ENCODE measurements around the gene TNIP1.

TNIP1 gene

GRCh38 chr5:151038412-151038745 is 42.5 kb downstream of the TNIP1 start:
- DNase-seq: no peak

DNA sequence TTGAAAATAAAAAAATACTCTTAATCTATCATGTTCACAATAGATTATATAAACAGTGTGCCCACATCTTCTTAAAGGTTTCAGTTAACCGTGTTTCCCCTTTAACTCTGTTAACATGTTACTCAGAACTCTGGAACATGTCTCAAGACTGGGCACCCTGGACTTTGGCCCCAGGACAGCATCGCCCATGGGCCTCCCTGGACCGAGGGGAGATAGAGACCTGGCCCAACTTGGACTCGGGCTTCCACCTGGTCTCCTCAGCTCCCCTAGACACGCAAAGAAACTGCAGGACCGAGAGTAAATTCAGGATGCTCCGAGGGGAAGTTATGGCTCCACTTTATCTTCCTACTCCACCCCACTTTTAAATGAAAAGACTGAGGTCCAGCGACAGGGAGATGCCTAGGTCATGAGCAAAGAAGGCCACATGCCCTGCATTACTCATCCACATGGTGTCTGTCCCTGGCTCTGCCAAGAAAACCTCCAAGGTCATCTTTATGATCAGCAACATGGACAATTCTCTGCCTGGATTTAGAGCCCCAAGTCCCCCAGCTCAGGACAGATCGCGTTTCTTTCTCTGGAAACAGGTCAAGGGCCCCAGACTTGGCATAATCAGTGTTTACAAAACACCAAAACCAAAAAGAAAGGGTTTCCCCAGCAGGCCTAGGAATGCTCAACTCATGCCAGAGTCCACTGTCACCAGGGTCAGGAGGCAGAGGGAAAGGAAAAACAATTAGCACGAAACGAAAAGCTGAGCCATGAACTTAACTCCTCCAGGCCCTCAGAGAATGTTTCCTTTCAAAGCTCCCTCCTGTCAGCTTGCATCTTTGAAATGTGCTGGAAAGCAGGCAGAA is 43.0 kb downstream of the TNIP1 start:
- DNase-seq: no peak

DNA sequence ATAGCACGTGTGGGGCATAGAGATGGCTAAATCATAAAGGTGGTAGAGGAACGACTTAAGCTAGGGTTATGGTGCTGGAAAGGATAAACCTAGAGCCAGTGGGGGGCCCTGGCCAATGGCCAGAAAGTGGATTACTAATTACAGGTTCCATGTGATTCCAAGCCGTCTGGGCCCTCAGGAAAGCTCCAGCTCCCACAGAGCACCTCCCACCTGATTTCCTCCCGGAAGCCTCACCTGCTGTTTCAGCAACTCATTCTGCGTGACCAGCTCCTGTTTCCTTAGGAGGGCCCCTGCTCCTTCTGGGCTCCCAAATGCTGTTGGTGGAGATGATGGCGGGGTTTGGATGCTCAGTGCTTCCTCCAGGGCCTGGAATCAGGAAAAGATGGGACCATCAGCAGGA is 44.3 kb downstream of the TNIP1 start:
- no peak for DNase-seq

DNA sequence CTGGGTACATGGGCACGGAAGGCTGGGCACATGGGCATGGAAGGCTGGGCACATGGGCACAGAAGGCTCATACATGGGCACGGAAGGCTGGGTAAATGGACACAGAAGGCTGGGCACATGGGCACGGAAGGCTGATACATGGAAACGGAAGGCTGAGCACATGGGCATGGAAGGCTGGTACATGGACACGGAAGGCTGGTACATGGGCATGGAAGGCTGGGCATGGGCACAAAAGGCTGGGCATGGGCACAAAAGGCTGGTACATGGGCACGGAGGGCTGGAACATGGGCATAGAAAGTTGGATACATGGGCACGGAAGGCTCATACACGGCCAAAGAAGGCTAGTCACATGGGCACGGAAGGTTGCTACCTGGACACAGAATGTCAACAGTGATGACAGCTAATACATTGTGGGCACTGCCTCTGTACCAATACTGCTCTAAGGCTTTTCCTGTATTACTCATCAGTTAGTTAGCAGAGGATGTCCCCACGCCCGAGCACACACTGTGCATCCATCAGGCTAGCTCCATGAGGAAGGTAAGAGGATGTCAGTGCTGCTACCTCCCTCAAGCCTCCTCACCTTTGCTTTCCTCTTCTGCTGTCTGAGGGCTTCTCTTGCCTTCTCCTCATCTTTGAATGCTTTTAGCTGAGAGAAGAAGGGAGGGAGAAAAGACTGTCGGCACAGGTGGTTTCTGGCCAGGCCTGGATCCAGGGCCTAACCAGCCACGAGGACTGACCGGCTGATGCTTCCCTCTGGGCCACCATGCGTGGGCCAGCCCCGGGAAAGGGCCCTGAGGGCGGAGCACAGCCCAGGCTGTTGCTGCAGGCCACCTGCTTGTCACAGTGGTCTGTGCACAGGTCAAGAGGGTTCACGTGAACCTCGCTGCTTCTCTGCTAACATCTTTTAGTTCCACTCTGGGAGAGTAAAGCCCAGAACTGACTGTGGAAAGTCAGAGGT is 46.1 kb downstream of the TNIP1 start:
- no peak for DNase-seq

- DNase-seq: no peak
Measured at GRCh38 chr5:151033217-151033934, 47.5 kb downstream of the TNIP1 start.

DNA sequence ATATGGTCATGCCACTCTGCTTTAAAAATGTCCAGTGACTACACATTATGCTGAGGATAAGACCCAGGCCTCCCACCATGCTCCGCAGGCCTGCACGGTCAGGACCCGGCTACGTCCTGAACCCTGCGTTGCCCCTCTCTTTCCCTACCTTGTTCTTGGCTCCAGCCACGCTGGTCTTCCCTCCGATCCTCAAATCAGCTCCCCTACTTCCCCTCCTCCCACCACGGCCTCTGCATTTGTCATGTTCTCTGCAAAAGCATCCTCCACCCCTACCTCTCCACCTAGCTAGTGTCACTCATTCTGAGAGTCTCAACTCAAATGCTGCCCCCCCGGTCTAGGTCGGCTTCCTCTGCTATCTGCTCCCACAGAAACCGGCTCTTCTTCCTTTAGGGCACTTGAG is 49.3 kb downstream of the TNIP1 start:
- DNase-seq: no peak

DNA sequence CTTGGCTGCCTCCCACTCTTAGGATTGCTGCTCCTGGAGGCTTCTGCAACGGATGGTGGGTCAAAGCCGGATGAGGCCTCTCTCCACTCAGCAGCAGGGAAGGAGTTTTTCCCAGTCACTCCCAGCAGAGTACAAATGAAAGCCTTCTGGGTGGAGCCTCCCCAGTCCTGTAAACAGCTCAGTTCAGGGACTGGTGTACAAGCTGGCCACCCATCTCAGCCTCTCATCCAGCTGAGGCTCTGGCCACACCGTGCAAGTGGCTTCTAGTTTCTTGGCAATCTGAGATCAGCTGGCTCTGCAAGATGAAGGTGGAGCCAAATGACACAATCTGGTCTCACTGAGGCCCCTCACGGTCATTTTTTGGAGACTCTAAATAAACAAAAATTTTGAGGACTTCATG is 50.5 kb downstream of the TNIP1 start:
- DNase-seq: no peak

DNA sequence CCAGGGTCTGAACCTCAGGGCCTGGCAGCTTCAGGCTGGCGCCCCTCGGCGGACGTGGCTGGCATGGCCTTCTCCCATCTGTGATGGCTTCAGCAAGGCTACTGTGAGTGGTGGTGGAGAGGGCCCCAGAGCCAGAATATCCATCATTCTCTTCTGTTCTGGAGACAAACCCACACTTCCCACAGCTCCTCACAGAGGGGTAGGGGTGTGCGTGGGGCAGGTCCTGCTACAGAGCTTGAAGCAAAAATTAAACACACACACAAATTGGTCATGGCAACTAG is 50.8 kb downstream of the TNIP1 start:
- no peak for DNase-seq

DNA sequence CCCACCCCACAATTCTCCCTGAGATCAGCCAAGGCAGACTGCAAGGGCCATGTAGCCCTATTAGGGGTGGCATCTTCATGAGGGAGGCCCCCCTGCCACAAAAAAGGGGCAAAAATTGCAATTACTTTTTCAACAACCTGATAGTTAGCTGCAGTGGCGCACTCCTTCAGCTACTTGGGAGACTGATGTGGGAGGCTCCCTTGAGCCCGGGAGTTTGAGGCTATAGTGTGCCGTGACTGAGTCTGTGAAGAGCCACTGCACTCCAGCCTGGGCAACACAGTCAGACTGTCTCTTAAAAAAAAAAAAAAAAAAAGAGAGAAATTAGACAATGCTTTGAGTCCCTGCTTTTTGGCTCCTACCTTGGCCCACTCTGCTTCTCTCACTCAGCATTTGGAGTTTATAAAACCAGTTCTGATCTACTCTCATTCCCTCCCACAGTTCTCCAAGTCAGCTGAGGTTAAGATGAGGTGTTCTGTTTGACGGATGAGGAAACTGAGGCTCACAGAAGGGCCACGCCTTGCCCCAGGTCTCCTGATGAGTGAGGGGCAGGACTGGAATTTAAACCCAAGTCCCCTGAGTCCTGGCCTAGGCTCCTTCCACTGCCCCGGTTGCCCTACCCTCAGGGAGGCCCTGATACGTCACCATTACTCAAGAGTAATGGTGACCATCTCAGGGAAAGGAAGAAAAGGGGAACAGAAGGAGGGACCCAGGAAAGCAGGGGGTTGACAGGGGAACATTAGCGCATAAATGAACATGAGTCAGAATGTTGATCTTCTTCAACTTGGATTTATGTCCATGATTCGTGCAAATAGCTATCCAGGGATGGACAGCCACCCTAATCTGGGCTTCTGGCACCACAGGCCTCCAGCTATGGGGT is 51.4 kb downstream of the TNIP1 start:
- DNase-seq: no peak

DNA sequence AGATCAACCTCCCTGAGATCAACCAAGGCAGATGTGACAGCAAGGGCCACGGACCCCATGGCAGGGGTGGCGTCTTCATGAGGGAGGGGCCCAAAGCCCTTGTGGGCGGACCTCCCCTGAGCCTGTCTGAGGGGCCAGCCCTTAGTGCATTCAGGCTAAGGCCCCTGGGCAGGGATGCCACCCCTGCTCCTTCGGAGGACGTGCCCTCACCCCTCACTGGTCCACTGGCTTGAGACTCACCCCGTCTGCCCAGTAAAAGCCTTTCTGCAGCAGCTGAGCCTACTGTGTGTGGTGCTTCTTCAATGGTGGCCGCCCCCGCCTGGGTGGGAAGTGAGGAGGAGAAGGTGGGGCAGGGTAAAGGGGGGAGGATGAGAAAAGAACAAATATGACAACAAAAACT is 52.1 kb downstream of the TNIP1 start:
- no peak for DNase-seq

DNA sequence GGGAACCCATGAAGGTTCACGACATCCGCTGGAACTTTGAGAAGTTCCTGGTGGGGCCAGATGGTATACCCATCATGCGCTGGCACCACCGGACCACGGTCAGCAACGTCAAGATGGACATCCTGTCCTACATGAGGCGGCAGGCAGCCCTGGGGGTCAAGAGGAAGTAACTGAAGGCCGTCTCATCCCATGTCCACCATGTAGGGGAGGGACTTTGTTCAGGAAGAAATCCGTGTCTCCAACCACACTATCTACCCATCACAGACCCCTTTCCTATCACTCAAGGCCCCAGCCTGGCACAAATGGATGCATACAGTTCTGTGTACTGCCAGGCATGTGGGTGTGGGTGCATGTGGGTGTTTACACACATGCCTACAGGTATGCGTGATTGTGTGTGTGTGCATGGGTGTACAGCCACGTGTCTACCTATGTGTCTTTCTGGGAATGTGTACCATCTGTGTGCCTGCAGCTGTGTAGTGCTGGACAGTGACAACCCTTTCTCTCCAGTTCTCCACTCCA is 52.8 kb downstream of the TNIP1 start:
- DNase-seq: no peak

DNA sequence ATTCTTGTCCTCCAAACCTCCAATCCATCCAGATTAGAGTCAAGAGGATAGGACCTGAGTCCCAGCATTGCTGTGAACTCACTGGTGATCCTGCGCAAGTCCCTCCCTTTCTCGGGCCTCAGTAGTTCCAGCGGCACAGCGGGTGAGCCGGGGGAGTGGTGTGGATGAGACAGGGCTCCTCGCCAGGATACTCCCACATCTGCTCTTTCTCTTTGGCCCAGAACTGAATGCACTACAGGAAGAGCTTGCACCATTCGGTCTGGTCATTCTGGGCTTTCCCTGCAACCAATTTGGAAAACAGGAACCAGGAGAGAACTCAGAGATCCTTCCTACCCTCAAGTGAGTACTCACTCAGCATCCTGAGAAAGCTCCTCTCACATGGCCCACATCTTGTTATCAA is 54.2 kb downstream of the TNIP1 start:
- DNase-seq: no peak

GRCh38 chr5:151026088-151026487 is 54.7 kb downstream of the TNIP1 start:
- no peak for DNase-seq

GRCh38 chr5:151025250-151025606 is 55.6 kb downstream of the TNIP1 start:
- no peak for DNase-seq

GRCh38 chr5:151024440-151025249 is 56.2 kb downstream of the TNIP1 start:
- DNase-seq: no peak

DNA sequence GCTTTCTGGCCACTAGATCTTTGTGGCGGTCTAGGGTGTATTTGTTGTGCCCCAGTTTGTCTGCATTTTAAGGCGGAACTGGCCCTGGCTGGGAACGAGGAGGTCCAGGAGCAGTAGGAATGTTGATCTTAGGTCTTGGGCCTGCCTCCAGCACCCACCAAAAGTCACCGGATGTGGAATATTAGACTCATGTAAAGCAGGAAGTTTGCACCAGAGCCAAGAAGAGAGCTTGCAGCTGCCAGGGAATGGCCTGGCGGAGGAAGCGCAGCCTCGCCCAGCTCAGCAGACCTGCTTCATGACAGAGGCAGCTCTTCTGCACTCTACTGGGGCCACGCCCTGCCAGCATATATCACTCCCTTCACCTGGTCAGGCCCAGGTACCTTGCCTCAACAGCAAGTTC is 57.2 kb downstream of the TNIP1 start:
- DNase-seq: no peak

DNA sequence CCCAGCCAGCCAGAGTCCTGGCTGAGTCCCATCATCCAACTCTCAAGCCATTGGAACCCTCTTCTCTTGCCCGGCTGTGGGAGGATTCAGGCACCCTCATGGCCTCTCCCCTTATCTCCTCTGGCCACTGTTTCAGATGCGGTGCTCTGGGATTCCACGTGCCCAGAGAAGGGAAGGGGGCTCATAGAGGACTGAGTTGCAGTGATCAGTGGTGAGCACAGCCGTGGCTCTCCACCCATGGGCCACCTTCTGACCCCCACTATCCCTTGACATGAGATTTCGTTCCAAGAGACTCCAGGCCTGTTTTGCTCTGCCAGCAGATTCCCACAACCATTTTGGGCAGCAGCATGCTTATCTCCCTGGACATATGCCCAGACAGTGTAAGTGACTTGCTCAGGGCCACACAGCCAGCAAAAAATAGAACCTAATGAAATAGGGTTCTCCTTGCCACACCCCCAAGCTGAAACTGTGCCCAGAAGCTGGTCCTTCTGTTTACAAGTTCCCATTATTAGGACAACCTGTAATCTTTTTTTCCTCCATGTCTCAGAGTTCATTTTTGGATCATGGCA is 57.7 kb downstream of the TNIP1 start:
- no peak for DNase-seq

GRCh38 chr5:151022511-151023018 is 58.3 kb downstream of the TNIP1 start:
- no peak for DNase-seq

DNA sequence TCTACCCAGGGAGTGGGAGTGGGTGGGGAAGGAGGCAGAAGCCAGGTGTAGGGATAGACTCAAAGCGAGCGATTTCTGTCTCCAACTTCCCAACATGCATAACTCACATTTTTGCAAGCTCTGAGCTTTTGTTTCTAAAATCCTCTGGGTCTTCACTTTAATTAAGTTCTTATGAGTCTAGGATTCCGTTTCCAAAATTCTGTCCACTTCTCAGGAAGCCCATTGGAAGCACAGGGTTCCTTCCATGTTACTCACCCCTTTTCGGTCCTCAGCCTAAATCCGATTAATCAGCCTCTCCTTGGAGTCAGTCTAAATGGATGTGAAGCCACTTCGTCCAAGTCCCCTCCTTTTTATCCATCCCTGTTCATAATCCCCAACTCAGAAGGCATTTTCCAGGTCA is 59.1 kb downstream of the TNIP1 start:
- DNase-seq: no peak

GRCh38 chr5:151020304-151021110 is 60.3 kb downstream of the TNIP1 start, which contains the start of gene GPX3:
Gene GPX3 (plus strand): TSS chr5:151020591. CDS start chr5:151020655, 64 bp downstream.
- DNase-seq: no peak
